Stomach (tissue), 9 donors: Measurements from ENCODE around the gene IGF1R. TPM values are rescaled to one million over a fixed set of nuclear protein-coding genes. Genes with fewer than 3 reads are reported as not detected.

ENCODE experiments used
- DNase-seq, 2 donors: peaks; one replicate each; pipeline versions ENCODE4 v3.0.0 to v3.0.0-alpha.2; 2013 to 2019
- H3K27ac ChIP-seq, 5 donors: fragments of 200-600 bp in 4 of 5; sonication (generic) in 4 of 5; one replicate each; pipeline ENCODE4 v1.5.1; 2013 to 2019; ENCODE audit warnings: mild to moderate bottlenecking in 1 of 5, moderate library complexity in 1 of 5
- H3K27me3 ChIP-seq, 3 donors: fragments of 200-600 bp; sonication (generic); one replicate each; pipeline ENCODE4 v1.5.1; 2017 to 2019; ENCODE audit warnings: mixed run types in 1 of 3
- H3K36me3 ChIP-seq, 4 donors: fragments of 200-600 bp; sonication (generic); 1 replicate in 3 of 4; 2 replicates in 1 of 4; pipeline ENCODE4 v1.5.1; 2016 to 2019
- H3K4me1 ChIP-seq, 4 donors: fragments of 200-600 bp; sonication (generic); one replicate each; pipeline ENCODE4 v1.5.1; 2016 to 2019
- H3K4me3 ChIP-seq, 4 donors: fragments of 200-600 bp; sonication (generic) in 3 of 4; one replicate each; pipeline ENCODE4 v1.5.1; 2016 to 2019; ENCODE audit warnings: mild to moderate bottlenecking in 1 of 4
- H3K9me3 ChIP-seq, 4 donors: fragments of 200-600 bp; sonication (generic); one replicate each; pipeline ENCODE4 v1.5.1; 2016 to 2019
- EP300 ChIP-seq: sonication (generic); formaldehyde crosslinking; IDR thresholded peaks from one replicate; pipeline ENCODE4 v1.6.1; 2017; ENCODE audit warnings: antibody characterized with exemption
- POLR2A ChIP-seq, 4 donors: fragments of 450-650 bp; IDR thresholded peaks; one replicate each; pipeline ENCODE4 v1.6.1; 2016; ENCODE audit warnings: antibody characterized with exemption in 4 of 4, control low read depth in 2 of 4, mild to moderate bottlenecking in 1 of 4, moderate library complexity in 1 of 4
- POLR2AphosphoS5 ChIP-seq, 3 donors: sonication (generic); formaldehyde crosslinking; IDR thresholded peaks; one replicate each; pipeline ENCODE4 v1.6.1; 2016; ENCODE audit warnings: antibody characterized with exemption in 3 of 3
- WGBS, 5 donors: extraction: QIAGEN DNeasy Blood & Tissue Kit in 3 of 5; methylation state at CpG; one replicate each; pipeline versions ENCODE4 v1.1.5 to v1.1.7; 2013 to 2018; 5-methylcytosine and 5-hydroxymethylcytosine counted together
- intact Hi-C: fragments of 100-400 bp; cut with DNase I; formaldehyde crosslinking; loops from one replicate; pipeline ENCODE4 v1.15.1; 2023; ENCODE audit warnings: low total_unique reads
- polyA plus RNA-seq, 3 donors: library from polyadenylated mRNA; stranded (reverse); fragments of 200-250 nt; gene quantifications; one replicate each; pipeline ENCODE4 v1.2.3, GENCODE V29; 2013
- total RNA-seq, 5 donors: library from RNA; depleted of rRNA; stranded (reverse); fragments of >200 nt; gene quantifications; one replicate each; pipeline versions ENCODE4 v1.1.0 to v1.2.3, GENCODE V29; 2014 to 2016
- TF ChIP-seq, protein P1 (sequence below), 7 experiments: fragments of 450-650 bp in 4 of 7; fragments of 200-600 bp in 3 of 7; sonication (generic) in 3 of 7; IDR thresholded peaks; one replicate each; pipeline ENCODE4 v1.5.1; 2016 to 2019; ENCODE audit warnings: antibody characterized with exemption in 7 of 7, control low read depth in 2 of 7, mild to moderate bottlenecking in 1 of 7
- donor health status: healthy with polysubstance abuse.
- donor health status: Bipolar disorder and iron deficiency.
- donor health status: healthy.

IGF1R gene
- total and polyA plus RNA-seq, 8 donors, result 2.3 to 131 (median 42.8) TPM

DNA sequence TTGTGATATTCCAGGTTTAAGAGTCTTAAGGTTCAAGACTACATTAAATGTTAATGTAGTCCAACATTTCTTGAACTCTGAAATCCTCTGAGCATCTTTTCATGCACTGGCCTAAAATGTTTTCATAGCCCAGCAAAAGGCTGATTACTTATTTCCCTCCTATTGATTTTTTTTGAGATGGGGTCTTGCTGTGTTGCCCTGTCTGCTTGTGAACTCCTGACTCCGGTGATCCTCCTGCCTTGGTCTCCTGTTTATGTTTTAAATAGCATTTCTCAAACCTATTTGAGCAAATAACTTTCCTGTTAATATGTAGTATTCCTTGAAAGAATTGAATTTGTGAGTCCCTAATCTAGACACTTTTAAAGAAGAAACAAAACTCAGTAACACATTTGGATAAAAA is 133.5 kb downstream of the IGF1R start:
- H3K4me1 ChIP-seq, result peaks cover 23 to 63% (median 37%) of the 10 kb centered on the region in 4 donors
- no peaks in the 10 kb centered on the region for H3K27me3 ChIP-seq
- H3K4me3 ChIP-seq, result no peak overlapping the region
- TF ChIP-seq POLR2A (IDR thresholded peaks at IDR 0.05), result no peak
- TF ChIP-seq, protein P1, sequence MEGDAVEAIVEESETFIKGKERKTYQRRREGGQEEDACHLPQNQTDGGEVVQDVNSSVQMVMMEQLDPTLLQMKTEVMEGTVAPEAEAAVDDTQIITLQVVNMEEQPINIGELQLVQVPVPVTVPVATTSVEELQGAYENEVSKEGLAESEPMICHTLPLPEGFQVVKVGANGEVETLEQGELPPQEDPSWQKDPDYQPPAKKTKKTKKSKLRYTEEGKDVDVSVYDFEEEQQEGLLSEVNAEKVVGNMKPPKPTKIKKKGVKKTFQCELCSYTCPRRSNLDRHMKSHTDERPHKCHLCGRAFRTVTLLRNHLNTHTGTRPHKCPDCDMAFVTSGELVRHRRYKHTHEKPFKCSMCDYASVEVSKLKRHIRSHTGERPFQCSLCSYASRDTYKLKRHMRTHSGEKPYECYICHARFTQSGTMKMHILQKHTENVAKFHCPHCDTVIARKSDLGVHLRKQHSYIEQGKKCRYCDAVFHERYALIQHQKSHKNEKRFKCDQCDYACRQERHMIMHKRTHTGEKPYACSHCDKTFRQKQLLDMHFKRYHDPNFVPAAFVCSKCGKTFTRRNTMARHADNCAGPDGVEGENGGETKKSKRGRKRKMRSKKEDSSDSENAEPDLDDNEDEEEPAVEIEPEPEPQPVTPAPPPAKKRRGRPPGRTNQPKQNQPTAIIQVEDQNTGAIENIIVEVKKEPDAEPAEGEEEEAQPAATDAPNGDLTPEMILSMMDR (IDR thresholded peaks at IDR 0.05), result no peak
- no peak for TF ChIP-seq POLR2AphosphoS5 (IDR thresholded peaks at IDR 0.05)
- TF ChIP-seq EP300, result no peak
- no peaks in the 10 kb centered on the region for H3K9me3 ChIP-seq
- no peaks in the 10 kb centered on the region for H3K36me3 ChIP-seq
- WGBS, 5 donors, result 91 to 94% (median 93%) methylated on average over 1 of the region's 1 CpG
- H3K27ac ChIP-seq, result no peak overlapping the region
- intact Hi-C loops, result no loop called here
- no peak for DNase-seq

DNA sequence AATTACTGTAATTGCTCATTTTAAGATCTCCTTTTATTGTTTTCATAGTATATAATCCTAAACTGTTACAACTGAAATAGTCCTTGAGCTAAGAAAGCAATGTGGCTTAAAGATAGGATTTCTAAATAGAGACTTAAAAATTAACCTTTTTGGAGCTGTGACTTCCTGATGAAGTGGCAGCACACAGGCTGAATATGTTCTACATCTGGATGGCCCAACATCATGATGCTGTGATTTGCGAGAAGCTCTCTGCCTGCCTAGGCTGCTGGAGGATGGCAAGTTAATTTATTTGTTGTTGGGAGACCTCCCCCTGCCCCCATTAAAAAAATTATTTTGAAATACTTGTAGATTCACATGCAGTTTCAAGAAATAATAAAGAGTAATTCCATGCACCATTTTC is 134.5 kb downstream of the IGF1R start:
- DNase-seq, result no peak
- intact Hi-C loops, result no loop called here
- Histone ChIP-seq H3K27ac (peak overlapping the region in 1 of 5 donors; percentile 1), H3K36me3 (no peaks in the 10 kb centered on the region), H3K27me3 (no peaks in the 10 kb centered on the region), H3K9me3 (no peaks in the 10 kb centered on the region), H3K4me1 (peaks cover 17 to 64% (median 37%) of the 10 kb centered on the region in 4 donors), H3K4me3 (no peak overlapping the region)
- 38 to 91% (median 82%) methylated on average over 1 of the region's 1 CpG for WGBS, 5 donors
- TF ChIP-seq POLR2A (IDR thresholded peaks at IDR 0.05) (no peak), POLR2AphosphoS5 (IDR thresholded peaks at IDR 0.05) (no peak), EP300 (no peak)
- TF ChIP-seq, protein P1 (IDR thresholded peaks at IDR 0.05), result no peak

DNA sequence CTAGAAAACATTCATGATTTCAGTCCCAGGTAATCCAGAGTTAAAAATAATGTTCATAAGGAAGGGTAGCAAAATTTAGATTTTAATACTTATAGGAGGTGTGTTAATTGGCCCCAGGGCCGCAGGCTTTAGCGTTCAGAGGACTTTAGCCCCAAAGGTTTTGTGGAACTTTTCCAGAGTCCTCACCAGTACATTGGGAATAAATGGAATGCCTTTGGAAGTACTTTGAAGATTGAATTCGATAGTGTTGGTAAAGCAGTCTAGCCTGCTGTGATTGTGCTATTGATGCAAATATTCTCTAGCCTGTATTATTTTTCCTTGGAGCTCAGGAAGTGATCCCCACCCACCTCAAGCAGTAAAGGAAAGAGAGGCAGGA is 137.1 kb downstream of the IGF1R start:
- H3K9me3 ChIP-seq, result no peaks in the 10 kb centered on the region
- TF ChIP-seq EP300 (no peak), POLR2AphosphoS5 (IDR thresholded peaks at IDR 0.05) (no peak), POLR2A (IDR thresholded peaks at IDR 0.05) (no peak)
- TF ChIP-seq, protein P1 (IDR thresholded peaks at IDR 0.05), result no peak
- H3K36me3 ChIP-seq, result no peaks in the 10 kb centered on the region
- H3K4me1 ChIP-seq, result peaks cover 33 to 70% (median 44%) of the 10 kb centered on the region in 4 donors
- no peak for DNase-seq
- peak overlapping the region; percentile 51 to 78 (median 73) for H3K27ac ChIP-seq
- 36 to 61% (median 40%) methylated on average over 3 of the region's 3 CpGs for WGBS, 5 donors
- no peaks in the 10 kb centered on the region for H3K27me3 ChIP-seq
- no peak overlapping the region for H3K4me3 ChIP-seq
- intact Hi-C loops, result no loop called here

DNA sequence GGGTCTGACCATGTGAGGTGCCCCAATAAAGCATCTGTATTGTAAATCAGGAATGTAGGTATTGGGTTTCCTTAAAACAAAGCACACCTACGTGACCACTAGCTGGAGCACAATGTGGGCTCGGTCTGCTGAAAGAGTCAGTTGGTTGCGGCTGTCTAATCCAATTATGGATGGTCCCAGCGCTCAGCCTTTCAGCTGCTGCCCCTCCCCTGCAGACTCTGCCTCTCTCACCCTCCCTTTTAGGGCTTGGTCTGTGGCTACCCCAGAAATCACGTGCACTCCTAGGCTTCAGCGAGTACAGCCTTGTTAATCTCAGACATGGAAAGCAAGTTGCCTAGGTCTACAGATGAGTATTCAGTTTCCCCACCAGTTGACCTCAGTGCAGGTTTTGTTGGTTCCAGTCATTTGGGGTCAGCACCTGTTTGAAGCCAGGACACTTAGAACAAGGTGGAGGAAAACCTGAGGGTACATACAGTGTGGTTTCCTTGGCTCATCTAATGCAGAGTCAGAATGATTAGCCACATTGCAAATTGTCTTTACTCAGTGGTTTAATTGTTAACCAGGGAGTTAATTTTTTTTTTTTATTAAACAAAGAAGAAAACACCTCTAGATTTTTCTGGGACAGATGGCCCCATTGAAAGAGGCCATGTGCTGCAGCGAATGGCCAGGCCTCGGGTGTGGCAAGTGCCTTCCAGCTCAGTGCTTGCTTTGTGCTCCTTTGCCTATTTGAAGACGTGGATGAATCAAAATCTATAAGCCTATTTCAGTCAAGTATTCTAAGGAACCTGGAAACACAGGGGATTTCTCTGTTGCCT is 137.7 kb downstream of the IGF1R start:
- Histone ChIP-seq H3K27me3 (no peaks in the 10 kb centered on the region), H3K4me3 (no peak overlapping the region), H3K27ac (peak overlapping the region; percentile 51 to 78 (median 73)), H3K9me3 (no peaks in the 10 kb centered on the region), H3K36me3 (no peaks in the 10 kb centered on the region), H3K4me1 (peaks cover 33 to 75% (median 47%) of the 10 kb centered on the region in 4 donors)
- TF ChIP-seq, protein P1 (IDR thresholded peaks at IDR 0.05), result no peak
- TF ChIP-seq POLR2AphosphoS5 (IDR thresholded peaks at IDR 0.05), result peak in 1 of 3 donors; percentile 9
- WGBS, 5 donors, result 29 to 64% (median 38%) methylated on average over 9 of the region's 9 CpGs
- peak; percentile 63 to 73 for DNase-seq
- intact Hi-C loops, result no loop called here
